ENCODE data around the gene GPR155. TPM values are rescaled to one million over a fixed set of nuclear protein-coding genes. Genes with fewer than 3 reads are reported as not detected.

Gene GPR155
- total and polyA plus RNA-seq, 2 of the 4 experiments (the other 2 are of a cell fraction): 2.3 to 3.4 TPM

GRCh38 chr2:174439950-174440349 lies 46.9 kb downstream of the GPR155 start:
- no peak overlapping the region for H2AK9ac ChIP-seq (replicated peaks; ENCODE audit: low read depth, low read length, poor library complexity)
- intact Hi-C loops (cut with micrococcal nuclease) (no loop called here), dilution Hi-C loops (cut with HindIII; ENCODE audit: low sequenced_read_pairs, unreplicated experiment) (no loop called here), in situ Hi-C loops (cut with MboI; ENCODE audit: low sequenced_read_pairs) (no loop called here)
- ChIA-PET CTCF (no interaction called here), POLR2A (ENCODE audit: unreplicated experiment) (no interaction called here)
- no peak overlapping the region for H3K4ac ChIP-seq (ENCODE audit: low read depth, low read length)
- H3K27ac ChIP-seq (ENCODE audit: insufficient read depth, low read length): no peak overlapping the region
- no peak overlapping the region for H3K14ac ChIP-seq (replicated peaks; ENCODE audit: low read depth, low read length)
- no peak overlapping the region for H2BK20ac ChIP-seq (ENCODE audit: low read depth, low read length)
- no peaks in the 10 kb centered on the region for H3K79me1 ChIP-seq (ENCODE audit: low read depth in 1 of 2, low read length in 2 of 2)
- no peak overlapping the region for H2AK5ac ChIP-seq (ENCODE audit: low read depth, low read length)
- H3K36me3 ChIP-seq (ENCODE audit: control insufficient read depth, insufficient read depth, low read length): no peaks in the 10 kb centered on the region
- peaks cover 2% of the 10 kb centered on the region; the same call in 1 of the 2 replicates for H3K9me1 ChIP-seq (ENCODE audit: insufficient read depth, low read length)
- DNase-seq (no peak), ATAC-seq (ENCODE audit: low read depth) (no peak)
- no peak overlapping the region for H3K4me3 ChIP-seq (ENCODE audit: insufficient read depth, low read depth, low read length)
- no peak overlapping the region for H2AFZ ChIP-seq (replicated peaks; ENCODE audit: low read length, poor library complexity)
- H2BK120ac ChIP-seq (ENCODE audit: low read depth, low read length): no peak overlapping the region
- no peak overlapping the region for H3K18ac ChIP-seq (ENCODE audit: low read depth, low read length)
- BruUV-seq (replicated peaks): no TSS peak
- H4K5ac ChIP-seq (ENCODE audit: low read depth, low read length): no peak overlapping the region
- H2BK5ac ChIP-seq (ENCODE audit: low read depth, low read length, poor library complexity, severe bottlenecking): no peak overlapping the region
- H3K23ac ChIP-seq (ENCODE audit: low read depth, low read length): no peak overlapping the region
- H3K27me3 ChIP-seq (ENCODE audit: control insufficient read depth, insufficient read depth, low read length): no peaks in the 10 kb centered on the region
- no peak overlapping the region for H4K8ac ChIP-seq (ENCODE audit: low read depth in 2 of 2, low read length in 2 of 2)
- no peak overlapping the region for H2BK15ac ChIP-seq (ENCODE audit: low read depth, low read length)
- whole genome bisulfite sequencing, 2 experiments (ENCODE audit: extremely low coverage in 2 of 2, insufficient read length in 1 of 2): 71% methylated on average over 2 of the region's 2 CpGs; no CpG with 5 or more reads in 1 of the 2 experiments
- H4K91ac ChIP-seq (ENCODE audit: insufficient read depth, low read depth, low read length): no peak overlapping the region
- H3K9ac ChIP-seq (ENCODE audit: low read depth, low read length): no peak overlapping the region
- H3K9me3 ChIP-seq (ENCODE audit: control insufficient read depth, insufficient read depth, low read length): no peaks in the 10 kb centered on the region
- no peak overlapping the region for H3K4me2 ChIP-seq (ENCODE audit: low read depth, low read length)
- H3K4me1 ChIP-seq (ENCODE audit: control insufficient read depth, insufficient read depth, low read length): peaks cover 10% of the 10 kb centered on the region
- no peak for TF ChIP-seq MXI1 (IDR thresholded peaks at IDR 0.05; ENCODE audit: borderline replicate concordance, low read depth, low read length)
- TF ChIP-seq CTCF (conservative IDR thresholded peaks at IDR 0.05; ENCODE audit: low read depth, low read length): no peak
- TF ChIP-seq MAFK (IDR thresholded peaks at IDR 0.05; ENCODE audit: low read depth, low read length): no peak
- TF ChIP-seq, protein P1, sequence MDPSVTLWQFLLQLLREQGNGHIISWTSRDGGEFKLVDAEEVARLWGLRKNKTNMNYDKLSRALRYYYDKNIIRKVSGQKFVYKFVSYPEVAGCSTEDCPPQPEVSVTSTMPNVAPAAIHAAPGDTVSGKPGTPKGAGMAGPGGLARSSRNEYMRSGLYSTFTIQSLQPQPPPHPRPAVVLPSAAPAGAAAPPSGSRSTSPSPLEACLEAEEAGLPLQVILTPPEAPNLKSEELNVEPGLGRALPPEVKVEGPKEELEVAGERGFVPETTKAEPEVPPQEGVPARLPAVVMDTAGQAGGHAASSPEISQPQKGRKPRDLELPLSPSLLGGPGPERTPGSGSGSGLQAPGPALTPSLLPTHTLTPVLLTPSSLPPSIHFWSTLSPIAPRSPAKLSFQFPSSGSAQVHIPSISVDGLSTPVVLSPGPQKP (IDR thresholded peaks at IDR 0.05; ENCODE audit: borderline replicate concordance, low read depth, low read length): no peak
- no peak for TF ChIP-seq MAZ (IDR thresholded peaks at IDR 0.05; ENCODE audit: borderline replicate concordance, low read depth, low read length)
- TF ChIP-seq BHLHE40 (IDR thresholded peaks at IDR 0.05; ENCODE audit: low read depth, low read length): no peak
- no peak for TF ChIP-seq FOS (IDR thresholded peaks at IDR 0.05; ENCODE audit: low read depth, low read length)
- no peak for TF ChIP-seq NFE2L2 (IDR thresholded peaks at IDR 0.05; ENCODE audit: low read depth, low read length)
- no peak for TF ChIP-seq RFX5 (IDR thresholded peaks at IDR 0.05; ENCODE audit: low read depth, low read length)
- no peak for TF ChIP-seq RCOR1 (IDR thresholded peaks at IDR 0.05; ENCODE audit: insufficient replicate concordance, low read length)
- no peak for TF ChIP-seq POLR2A (IDR thresholded peaks at IDR 0.05; ENCODE audit: low read depth, low read length)
- no peak for TF ChIP-seq CEBPB (IDR thresholded peaks at IDR 0.05; ENCODE audit: low read depth, low read length)
- TF ChIP-seq RAD21 (IDR thresholded peaks at IDR 0.05; ENCODE audit: low read length): no peak
- H4K20me1 ChIP-seq (ENCODE audit: insufficient read depth, low read length): no peaks in the 10 kb centered on the region
- H3K56ac ChIP-seq (ENCODE audit: extremely low read depth, insufficient read depth, low read length): no peak overlapping the region

All from IMR-90 (cell line).